IPS-NIHi7 (cell line): ENCODE results near the gene KRTAP10-8.
"Not testable (repeated sequence)": the region's sequence is repeated elsewhere in the genome, so short reads cannot be mapped to it uniquely, and the experiment has no call there.

Experiments
- DNase-seq: peaks from one replicate; pipeline ENCODE4 v3.0.0; 2012; ENCODE audit warnings: mixed read lengths; ENCODE audit errors: extremely low spot score

Gene KRTAP10-8

DNA sequence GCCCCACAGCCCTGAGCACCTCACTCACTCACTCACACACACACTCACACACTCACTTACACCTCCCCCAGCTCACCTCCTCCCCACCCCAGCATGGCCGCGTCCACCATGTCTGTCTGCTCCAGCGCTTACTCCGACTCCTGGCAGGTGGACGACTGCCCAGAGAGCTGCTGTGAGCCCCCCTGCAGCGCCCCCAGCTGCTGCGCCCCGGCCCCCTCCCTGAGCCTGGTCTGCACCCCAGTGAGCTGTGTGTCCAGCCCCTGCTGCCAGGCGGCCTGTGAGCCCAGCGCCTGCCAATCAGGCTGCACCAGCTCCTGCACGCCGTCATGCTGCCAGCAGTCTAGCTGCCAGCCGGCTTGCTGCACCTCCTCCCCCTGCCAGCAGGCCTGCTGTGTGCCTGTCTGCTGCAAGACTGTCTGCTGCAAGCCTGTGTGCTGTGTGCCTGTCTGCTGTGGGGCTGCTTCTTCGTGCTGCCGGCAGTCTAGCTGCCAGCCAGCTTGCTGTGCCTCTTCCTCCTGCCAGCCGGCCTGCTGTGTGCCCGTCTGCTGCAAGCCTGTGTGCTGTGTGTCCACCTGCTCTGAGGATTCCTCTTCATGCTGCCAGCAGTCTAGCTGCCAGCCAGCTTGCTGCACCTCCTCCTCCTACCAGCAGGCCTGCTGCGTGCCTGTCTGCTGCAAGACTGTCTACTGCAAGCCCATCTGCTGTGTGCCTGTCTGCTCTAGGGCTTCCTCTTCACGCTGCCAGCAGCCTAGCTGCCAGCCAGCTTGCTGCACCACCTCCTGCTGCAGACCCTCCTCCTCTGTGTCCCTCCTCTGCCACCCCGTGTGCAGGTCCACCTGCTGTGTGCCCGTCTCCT lies 34.7 kb downstream of the KRTAP10-8 start, which contains the start of gene KRTAP10-11:
Gene KRTAP10-11 (plus strand): TSS at position 49 of the 856 bp plus-strand sequence. CDS start 45 bp downstream, at position 94.
- DNase-seq: not testable (repeated sequence)

DNA sequence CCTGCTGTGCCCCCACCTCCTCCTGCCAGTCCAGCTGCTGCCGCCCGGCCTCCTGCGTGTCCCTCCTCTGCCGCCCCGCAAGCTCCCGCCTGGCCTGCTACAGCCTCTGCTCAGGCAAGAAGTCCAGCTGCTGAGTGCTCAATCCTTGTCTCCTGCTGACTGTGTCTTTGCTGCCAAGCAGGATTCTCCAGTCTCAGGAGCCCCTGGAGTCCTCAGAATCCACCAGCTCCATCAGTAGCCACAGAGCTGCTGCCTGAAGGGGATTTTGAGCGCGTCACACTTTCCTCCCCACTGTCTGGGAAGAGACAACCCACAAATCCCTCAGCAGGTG lies 35.3 kb downstream of the KRTAP10-8 start:
- no peak for DNase-seq

DNA sequence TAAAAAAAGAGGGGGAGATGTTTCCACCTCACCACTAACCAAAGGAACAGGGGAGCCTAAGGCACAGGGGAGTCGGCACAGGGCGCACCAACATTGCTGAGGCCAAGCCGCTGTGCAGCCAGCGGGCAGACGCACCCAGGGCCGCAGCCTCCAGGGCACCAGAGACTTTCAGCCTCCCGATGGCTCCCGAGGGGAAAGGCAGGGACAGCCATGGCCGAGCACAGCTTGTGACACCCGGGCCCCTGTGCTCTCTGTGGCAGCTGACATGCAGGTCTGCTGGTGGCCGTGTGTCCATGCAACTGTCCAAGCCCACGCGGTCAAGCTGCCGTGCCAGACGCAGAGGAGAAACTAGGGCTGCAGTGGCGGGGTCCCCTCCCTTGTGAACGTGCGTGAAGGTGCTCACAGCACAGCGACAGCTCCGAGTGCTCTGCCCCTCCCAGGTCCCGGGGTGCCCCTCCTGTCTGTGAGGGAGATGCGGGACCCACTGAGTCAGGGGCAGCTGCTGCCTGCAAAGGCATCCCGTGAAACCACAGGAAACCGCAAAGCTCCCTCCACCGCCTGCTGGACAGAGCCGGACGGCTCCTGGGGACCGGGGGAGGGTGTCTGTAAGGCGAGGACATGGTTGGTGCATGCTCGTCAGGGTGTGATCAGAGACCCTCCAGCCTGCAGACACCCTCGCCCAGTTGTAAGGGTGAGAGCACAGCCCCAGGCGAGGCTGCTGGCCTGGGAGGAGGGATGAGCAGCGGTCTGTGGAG lies 36.9 kb downstream of the KRTAP10-8 start:
- no peak for DNase-seq

DNA sequence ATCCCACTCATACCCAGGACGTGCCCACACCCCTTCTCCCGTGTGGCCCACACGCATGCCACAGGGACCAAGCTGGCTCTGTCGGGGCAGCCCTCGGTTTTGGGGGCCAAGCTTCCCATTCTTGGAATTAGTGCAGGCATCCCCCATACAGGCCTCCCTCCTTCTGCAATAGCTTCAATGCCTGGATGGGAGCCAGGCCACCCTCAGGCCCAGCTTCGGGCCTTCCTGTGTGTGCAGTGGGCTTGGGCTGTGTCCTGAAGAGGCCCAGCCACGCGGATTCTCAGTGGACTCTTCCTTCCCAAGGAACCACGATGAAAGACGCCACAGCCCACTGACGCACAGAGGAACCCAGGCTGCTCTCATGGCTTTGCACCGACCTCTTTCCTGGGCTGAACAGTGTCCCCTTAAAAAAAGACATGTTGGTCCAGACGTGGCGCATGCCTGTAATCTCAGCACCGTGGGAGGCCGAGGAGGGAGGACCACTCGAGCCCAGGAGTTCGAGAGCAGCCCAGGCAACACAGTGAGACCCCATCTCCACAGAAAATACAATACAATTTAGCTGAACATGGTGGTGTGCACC lies 37.7 kb downstream of the KRTAP10-8 start:
- DNase-seq: no peak

DNA sequence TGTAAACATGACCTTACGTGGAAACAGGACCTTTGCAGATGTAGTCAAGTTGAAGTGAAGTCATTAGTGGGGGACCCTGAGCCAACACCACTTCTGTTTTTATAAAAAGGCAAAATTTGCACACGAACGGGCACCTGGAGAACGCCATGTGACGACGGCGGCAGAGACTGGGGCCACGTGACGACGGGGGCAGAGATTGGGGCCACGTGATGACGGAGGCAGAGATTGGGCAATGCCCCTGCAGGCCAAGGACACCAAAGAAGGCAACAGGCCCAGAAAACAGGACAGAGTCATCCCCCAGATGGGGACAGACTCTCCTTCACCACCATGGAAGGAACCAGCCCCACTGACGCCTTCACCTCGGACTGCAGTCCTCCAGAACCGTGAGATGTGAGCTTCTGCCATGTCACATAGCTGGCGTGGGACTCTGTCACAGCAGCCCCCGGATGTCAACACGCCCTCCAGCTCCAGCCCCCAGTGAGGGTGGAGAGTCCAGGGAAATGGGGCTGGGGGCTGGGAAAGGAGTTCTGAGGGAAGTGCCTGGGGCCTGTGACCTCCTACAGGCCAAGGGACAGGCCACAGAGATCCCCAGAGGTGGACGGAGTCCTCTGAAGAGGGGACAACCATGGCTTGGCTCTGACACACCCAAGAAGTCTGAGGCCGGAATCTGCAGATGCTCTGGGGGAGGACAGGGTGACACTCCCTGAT lies 38.5 kb downstream of the KRTAP10-8 start:
- DNase-seq: no peak

DNA sequence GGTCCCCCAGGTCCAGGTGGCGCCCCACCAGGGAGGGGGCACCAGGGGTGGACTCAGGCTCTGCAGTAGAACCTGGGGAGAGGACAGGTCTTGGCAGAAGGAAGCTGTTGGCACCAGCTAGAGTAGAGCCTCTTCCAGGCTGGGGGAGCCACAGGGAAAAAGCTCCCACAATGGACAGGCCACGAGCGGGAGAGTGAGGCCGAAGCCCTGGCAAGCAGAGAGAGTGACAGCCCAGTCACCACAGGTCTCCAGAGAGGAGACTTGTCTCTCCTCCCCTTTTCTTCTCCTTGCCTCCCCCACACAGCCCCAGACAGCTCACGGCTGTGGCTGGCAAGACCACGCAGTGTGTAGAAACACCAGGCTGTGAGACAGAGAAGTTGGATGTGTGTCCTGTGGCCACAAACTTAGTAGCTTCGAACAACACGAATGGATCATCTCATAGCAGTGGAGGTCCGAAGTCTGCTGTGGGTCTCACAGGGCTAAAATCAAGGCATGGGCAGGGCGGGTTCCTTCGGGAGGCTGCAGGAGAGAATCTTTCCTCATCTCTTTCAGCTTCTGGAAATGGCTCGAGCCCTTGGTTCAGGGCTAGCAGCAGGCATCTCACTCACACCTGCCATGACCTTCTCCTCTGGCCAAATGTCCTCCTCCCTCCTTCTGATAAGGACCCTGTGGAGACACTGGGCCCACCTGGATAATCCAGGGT lies 39.2 kb downstream of the KRTAP10-8 start:
- no peak for DNase-seq

DNA sequence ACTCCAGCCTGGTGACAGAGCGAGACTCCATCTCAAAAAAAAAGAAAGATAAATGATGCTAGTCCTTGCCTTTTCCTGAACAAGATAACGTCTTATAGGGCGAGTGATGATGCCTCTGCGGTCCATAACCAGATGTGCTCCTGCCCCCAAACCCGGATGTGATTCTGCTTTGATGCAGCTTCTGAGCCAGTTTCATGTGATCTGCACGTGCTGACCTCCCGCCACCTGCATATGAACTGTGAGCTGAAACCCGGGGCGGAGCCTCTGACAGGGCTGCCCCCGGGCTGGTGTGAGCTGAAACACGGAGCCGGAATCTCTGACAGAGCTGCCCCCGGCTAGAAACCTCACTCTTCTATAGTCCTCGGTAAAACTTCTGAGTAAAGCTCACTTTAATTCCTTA lies 41.2 kb downstream of the KRTAP10-8 start:
- DNase-seq: no peak

DNA sequence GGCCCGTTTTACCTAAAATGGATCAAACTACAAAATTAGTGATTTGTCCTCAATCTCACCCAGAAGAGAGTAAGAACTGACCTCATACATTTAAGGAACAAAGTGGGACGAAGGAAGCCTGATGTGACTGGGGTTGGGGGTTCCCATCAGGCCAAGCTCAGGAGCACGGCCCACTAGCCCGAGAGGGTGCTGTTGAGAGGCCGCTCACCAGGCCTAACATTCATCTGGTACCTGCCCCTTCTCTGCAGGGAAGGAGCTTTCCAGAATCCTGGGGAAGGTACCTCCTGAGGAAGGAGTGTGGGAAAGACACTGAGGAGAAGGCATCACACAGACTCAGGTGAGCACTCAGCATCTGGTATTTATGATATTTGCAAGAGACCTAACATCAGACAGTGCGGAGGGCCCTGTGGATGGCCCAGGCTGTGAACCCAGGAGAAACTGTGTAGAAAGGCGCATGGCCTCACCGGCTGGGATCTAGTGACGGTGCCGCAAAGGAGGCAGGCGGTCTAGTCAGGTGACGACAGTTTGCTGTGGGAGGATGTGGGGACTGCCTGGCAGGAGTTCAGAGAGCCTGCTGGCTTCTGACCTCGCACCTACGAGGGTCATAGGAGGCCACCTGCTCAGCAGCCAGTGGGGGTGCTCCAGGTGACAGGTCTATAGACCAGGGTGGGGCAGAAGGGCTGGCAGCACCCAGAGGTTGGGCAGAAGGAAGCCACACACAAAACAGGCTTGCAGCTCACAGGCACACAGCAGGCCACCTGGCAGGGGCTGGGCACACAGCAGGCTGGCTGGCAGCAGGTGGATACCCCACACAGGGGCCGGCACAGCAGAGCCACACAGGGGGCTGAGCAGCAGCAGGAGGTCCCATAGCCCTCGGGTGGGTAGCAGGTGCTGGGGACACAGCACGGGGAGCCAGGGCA lies 42.0 kb downstream of the KRTAP10-8 start:
- no peak for DNase-seq

DNA sequence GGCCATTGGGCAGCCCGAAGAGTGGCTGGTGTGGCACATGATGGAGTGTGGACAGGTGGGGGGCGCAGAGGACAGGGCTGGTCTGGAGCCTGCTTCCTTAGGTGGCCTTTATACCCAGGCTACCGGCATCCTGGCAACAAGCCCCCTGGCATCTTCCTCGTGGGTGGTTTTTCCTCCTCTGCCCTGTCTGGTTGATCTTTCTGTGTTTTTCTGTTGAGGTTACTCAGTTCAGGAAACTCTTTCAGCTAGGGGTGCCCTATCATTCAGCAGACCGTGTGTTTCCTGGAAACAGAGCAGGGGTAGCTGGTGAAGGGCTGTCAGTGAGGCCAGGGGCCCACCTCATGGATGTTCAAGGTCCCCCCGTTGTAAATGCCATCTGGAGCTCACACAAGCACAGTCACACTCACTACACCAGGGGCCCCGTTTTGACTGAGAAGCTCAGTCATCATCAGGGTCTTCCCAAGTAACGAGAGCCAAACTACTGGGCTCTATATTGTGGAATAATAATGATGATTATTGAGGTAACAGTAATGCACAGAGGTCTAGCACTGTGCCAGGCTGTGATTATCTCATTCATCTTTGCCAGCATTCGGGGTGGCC lies 42.8 kb downstream of the KRTAP10-8 start, which contains the start of gene KRTAP12-4:
Gene KRTAP12-4 (minus strand): TSS at position 84 of the 600 bp plus-strand sequence. CDS start 45 bp downstream, at position 39.
- DNase-seq: no peak

DNA sequence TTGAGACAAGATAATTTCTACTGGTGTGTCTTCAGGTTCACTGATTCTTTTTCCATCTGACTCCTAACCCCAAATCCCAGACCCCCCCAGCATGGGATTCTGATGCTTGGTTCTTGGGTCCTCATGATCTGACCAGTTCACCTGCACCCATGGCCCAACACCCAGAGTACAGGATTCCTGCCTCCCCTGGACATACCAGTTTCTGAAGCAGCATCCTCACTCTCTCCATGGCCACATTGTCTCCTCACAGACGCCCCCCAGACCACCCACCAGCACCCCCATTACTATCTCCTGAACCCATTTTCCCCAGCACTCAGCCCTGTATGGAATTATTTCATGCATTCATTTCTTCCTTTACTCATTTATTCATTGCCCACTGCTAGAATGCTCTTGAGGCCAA lies 45.0 kb downstream of the KRTAP10-8 start:
- no peak for DNase-seq

DNA sequence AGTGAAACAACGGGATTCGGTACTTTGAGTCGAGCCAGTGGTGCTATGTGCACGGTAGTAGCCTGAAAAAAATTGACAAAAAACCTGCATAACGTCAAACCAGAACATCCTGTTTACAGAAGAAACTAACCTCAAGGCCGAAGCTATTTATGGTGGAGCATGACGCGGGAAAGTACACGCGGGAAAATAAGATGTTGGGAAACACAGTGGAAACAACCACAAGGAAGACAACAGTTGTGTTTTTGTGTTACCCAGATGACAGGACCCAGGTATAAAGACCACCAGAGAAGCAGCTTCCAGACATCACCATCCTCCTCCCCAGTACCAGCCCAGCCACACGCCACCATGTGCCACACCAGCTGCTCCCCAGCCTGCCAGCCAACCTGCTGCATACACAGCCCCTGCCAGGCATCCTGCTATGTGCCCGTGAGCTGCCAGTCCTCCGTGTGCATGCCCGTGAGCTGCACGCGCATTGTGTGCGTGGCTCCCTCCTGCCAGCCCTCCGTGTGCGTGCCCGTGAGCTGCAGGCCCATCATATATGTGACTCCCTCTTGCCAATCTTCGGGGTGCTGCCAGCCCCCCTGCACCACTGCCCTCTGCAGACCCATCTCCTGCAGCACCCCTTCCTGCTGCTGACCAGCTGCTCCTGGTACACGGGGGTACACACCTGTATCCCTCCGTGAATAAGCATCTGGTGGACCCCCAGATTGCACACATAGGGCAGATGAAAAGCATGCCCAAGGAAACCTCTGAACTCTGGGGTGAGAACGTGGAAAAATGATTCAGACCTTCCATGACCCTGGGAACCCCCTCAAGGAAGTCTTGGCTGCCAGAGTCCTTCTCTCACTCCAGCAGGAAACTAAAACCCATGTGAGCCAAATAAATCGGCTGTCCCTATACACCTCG lies 46.0 kb downstream of the KRTAP10-8 start, which contains the start of gene KRTAP12-3:
Gene KRTAP12-3 (plus strand): TSS at position 298 of the 906 bp plus-strand sequence. CDS start 48 bp downstream, at position 346.
- DNase-seq: no peak

DNA sequence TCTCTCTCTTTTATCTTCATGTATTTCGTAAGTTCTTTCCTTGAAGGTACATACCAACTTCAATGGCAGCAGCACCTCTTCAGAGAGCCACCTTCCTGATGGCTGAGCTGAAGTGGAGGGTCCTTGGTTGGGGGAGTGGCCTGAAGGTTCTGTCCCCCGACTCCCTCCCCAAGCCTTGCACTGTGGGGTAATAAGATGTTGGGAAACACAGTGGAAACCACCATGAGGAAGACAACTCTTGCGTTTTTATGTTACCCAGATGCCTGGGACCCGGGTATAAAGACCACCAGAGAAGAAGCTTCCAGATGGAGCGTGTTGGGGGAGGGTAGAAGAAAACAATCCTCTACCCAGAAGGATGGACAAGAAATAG lies 46.6 kb downstream of the KRTAP10-8 start:
- DNase-seq: no peak

DNA sequence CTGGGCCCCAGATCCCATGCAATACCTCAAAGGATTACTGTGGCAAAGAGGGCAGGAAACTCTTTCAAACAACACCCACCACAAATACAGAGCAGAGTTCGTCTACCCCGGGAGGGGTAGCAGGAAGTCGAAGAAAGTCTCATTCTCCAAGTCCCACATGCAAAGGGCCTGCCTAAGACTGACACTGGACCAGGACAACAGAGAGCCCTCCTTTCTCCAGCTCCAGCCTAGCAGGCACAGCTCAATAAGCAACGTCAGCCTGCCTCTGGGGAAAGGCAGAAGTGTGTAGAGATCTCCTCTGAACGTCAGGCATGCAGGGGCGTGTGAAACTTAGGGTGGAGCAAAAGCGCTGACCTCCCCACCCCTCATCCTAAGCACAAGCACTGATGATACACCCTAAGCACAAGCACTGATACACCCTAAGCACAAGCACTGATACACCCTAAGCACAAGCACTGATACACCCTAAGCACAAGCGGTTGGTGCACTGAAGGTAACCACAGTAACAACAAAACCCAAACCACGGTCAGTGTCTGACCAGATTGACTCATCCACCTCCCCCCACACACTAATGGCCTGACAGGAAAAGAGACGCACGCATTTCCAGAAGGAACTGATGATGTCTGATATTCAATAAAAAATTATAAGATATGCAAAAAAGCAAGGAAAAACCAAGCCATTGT lies 47.2 kb downstream of the KRTAP10-8 start:
- no peak for DNase-seq

DNA sequence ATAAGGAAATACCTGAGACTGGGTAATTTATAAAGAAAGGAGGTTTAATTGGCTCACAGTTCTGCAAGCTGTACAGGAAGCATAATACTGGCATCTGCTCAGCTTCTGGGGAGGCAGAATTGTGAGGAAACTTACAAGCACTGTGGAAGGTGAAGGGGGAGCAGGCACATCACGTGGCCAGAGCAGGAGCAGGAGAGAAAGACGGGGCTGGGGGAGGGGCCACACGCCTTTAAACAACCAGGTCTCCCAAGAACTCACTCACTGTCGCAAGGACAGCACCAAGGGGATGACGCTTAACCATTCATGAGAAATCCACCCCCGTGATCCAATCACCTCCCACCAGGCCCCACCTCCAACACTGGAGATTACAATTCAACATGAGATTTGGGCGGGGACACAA lies 49.7 kb downstream of the KRTAP10-8 start:
- DNase-seq: not testable (repeated sequence)
